K562 (cell line): ENCODE measurements around the gene ZNF275. TPM values are rescaled to one million over a fixed set of nuclear protein-coding genes. Genes with fewer than 3 reads are reported as not detected.

Experiments used
- ATAC-seq: fragments of 200-7000 bp; cut with Tn5 transposase; 3 replicates; pipeline ENCODE4 v1.9.1; 2020; ENCODE audit warnings: moderate library complexity
- BruUV-seq: library from RNA; stranded (reverse); fragments of 400-500 nt; replicated peaks from 2 replicates; lab custom pipeline; 2021; lab: Mats Ljungman, UMichigan
- CTCF ChIA-PET: fragments of 300-600 bp; formaldehyde crosslinking; extraction: SDS; loops from one replicate; lab custom pipeline; 2021; ENCODE audit warnings: low intra/inter-chr PET ratio; lab: Yijun Ruan, JAX
- POLR2A ChIA-PET: fragments of 300-600, 350-650 bp; sonication (Branson Sonifier 250); formaldehyde crosslinking; extraction: SDS; loops from one replicate; lab custom pipeline; 2021; ENCODE audit warnings: antibody characterized with exemption, inconsistent platforms; lab: Yijun Ruan, JAX
- DNase-seq, 4 experiments: peaks; one replicate each; pipeline versions ENCODE4 v3.0.0 to v3.0.0-alpha.2; 2011 to 2018; ENCODE audit warnings: low spot score in 3 of 4, mixed read lengths in 3 of 4; ENCODE audit errors: extremely low read depth in 1 of 4
- FAIRE-seq: peaks from 2 replicates; lab custom pipeline; 2011; peaks lifted over from hg19 to GRCh38; lab: Jason Lieb, UNC
- H2AFZ ChIP-seq: 2 replicates; pipeline ENCODE4 v1.6.0; 2011; ENCODE audit warnings: low read depth, low read length, control low read depth, inconsistent platforms
- H3K27ac ChIP-seq: fragments of 200-600 bp; 3 replicates; pipeline ENCODE4 v1.8.0; 2011; ENCODE audit warnings: low read depth, mild to moderate bottlenecking, control low read depth, inconsistent platforms, low read length, moderate library complexity, mixed read lengths; ENCODE audit errors: extremely low read depth
- H3K27me3 ChIP-seq, 2 experiments: fragments of 300-600 bp in 1 of 2; 2 replicates in 1 of 2; 3 replicates in 1 of 2; pipeline versions ENCODE4 v1.6.0 to v1.8.0; 2011; ENCODE audit warnings: inconsistent platforms in 2 of 2, low read length in 2 of 2, mild to moderate bottlenecking in 1 of 2, mixed read lengths in 1 of 2, moderate library complexity in 1 of 2; ENCODE audit not compliant: control insufficient read depth in 2 of 2, insufficient read depth in 2 of 2
- H3K36me3 ChIP-seq: fragments of 300-600 bp; 3 replicates; pipeline ENCODE4 v1.8.0; 2011; ENCODE audit warnings: mild to moderate bottlenecking, low read length, inconsistent platforms; ENCODE audit not compliant: control insufficient read depth, insufficient read depth
- H3K4me1 ChIP-seq, 2 experiments: fragments of 200-600 bp in 1 of 2; replicated peaks in 1 of 2; 2 replicates in 1 of 2; 3 replicates in 1 of 2; pipeline versions ENCODE4 v1.5.1 to v1.8.0; 2011; ENCODE audit warnings: inconsistent platforms in 2 of 2, low read length in 2 of 2, mild to moderate bottlenecking in 1 of 2, mixed read lengths in 1 of 2, moderate library complexity in 1 of 2; ENCODE audit not compliant: control insufficient read depth in 2 of 2, insufficient read depth in 2 of 2
- H3K4me2 ChIP-seq: 2 replicates; pipeline ENCODE4 v1.6.1; 2011; ENCODE audit warnings: low read length, control low read depth, inconsistent platforms, mixed read lengths; ENCODE audit not compliant: insufficient read depth
- H3K4me3 ChIP-seq: fragments of 200-600 bp; sonication (generic), shearing (Covaris generic); 2 replicates; pipeline ENCODE4 v1.5.1; 2016; ENCODE audit warnings: control low read depth, inconsistent platforms
- H3K79me2 ChIP-seq: fragments of 200-600 bp; 3 replicates; pipeline ENCODE4 v1.8.0; 2011; ENCODE audit warnings: low read length, inconsistent platforms; ENCODE audit not compliant: control insufficient read depth, insufficient read depth
- H3K9ac ChIP-seq, 2 experiments: 2 replicates each; pipeline versions ENCODE4 v1.6.0 to v1.6.1; 2011; ENCODE audit warnings: low read depth in 2 of 2, low read length in 2 of 2, control low read depth in 1 of 2, inconsistent platforms in 1 of 2, mild to moderate bottlenecking in 1 of 2, mixed read lengths in 1 of 2; ENCODE audit not compliant: insufficient read depth in 1 of 2
- H3K9me1 ChIP-seq: one replicate; pipeline ENCODE4 v1.6.0; 2011; ENCODE audit warnings: inconsistent platforms, mild to moderate bottlenecking, low read length, moderate library complexity; ENCODE audit not compliant: control insufficient read depth, insufficient read depth
- H3K9me3 ChIP-seq: replicated peaks from 2 replicates; pipeline ENCODE4 v1.5.1; 2011; ENCODE audit warnings: low read depth, low read length, inconsistent platforms; ENCODE audit not compliant: control insufficient read depth, insufficient read depth
- H4K20me1 ChIP-seq: replicated peaks from 2 replicates; pipeline ENCODE4 v1.6.1; 2011; ENCODE audit warnings: low read length, inconsistent platforms, mixed read lengths; ENCODE audit not compliant: control insufficient read depth, insufficient read depth
- CTBP1 ChIP-seq: fragments of 450-650 bp; IDR thresholded peaks from 2 replicates; pipeline ENCODE4 v1.6.1; 2016; ENCODE audit warnings: borderline replicate concordance
- DACH1 ChIP-seq: fragments of 450-650 bp; IDR thresholded peaks from 2 replicates; pipeline ENCODE4 v1.6.1; 2018; ENCODE audit not compliant: partially characterized antibody
- DDX20 ChIP-seq: fragments of 450-650 bp; IDR thresholded peaks from 2 replicates; pipeline ENCODE4 v1.6.1; 2016; ENCODE audit warnings: missing genetic modification characterization, low read depth, mild to moderate bottlenecking, missing compliant biosample characterization, moderate library complexity
- DPF2 ChIP-seq: fragments of 450-650 bp; IDR thresholded peaks from 2 replicates; pipeline ENCODE4 v1.6.1; 2016
- ELF1 ChIP-seq: fragments of 200-800 bp; sonication (Bioruptor generic); IDR thresholded peaks from 2 replicates; pipeline ENCODE4 v1.6.1; 2016; ENCODE audit warnings: missing genetic modification characterization, missing compliant biosample characterization
- ETV5 ChIP-seq: sonication (generic); formaldehyde crosslinking; IDR thresholded peaks from 2 replicates; pipeline ENCODE4 v1.4.0; 2020; ENCODE audit warnings: low read depth, mild to moderate bottlenecking, missing genetic modification reagents
- FOXA3 ChIP-seq, 2 experiments: fragments of 450-650 bp in 1 of 2; sonication (generic) in 1 of 2; formaldehyde crosslinking; IDR thresholded peaks in 1 of 2; conservative IDR thresholded peaks in 1 of 2; 2 replicates each; pipeline versions ENCODE4 v1.4.0 to v1.8.0; 2020 to 2022; ENCODE audit warnings: mild to moderate bottlenecking in 2 of 2, missing genetic modification reagents in 1 of 2
- GATA2 ChIP-seq: sonication (generic); formaldehyde crosslinking; IDR thresholded peaks from 2 replicates; pipeline ENCODE4 v1.4.0; 2020; ENCODE audit warnings: mild to moderate bottlenecking, missing genetic modification reagents
- RBM17 ChIP-seq: fragments of 200-400 bp; formaldehyde crosslinking; IDR thresholded peaks from 2 replicates; pipeline ENCODE4 v1.6.1; 2017; ENCODE audit warnings: low read depth, mild to moderate bottlenecking, low read length, borderline replicate concordance
- TBP ChIP-seq: optimal IDR thresholded peaks from 2 replicates; pipeline ENCODE3; 2011; ENCODE audit warnings: low read depth, low read length, improper control_type of control experiment
- TSC22D4 ChIP-seq: fragments of 450-650 bp; IDR thresholded peaks from 2 replicates; pipeline ENCODE4 v1.6.1; 2016; ENCODE audit warnings: missing genetic modification characterization, missing biosample characterization, control low read depth
- WGBS: fragments of 100-300 bp; shearing (Covaris generic); methylation state at CpG from one replicate; pipeline ENCODE4 v1.1.6; 2016; ENCODE audit warnings: low coverage, mixed read lengths; ENCODE audit not compliant: insufficient coverage; ENCODE audit errors: missing lambda C conversion rate; 5-methylcytosine and 5-hydroxymethylcytosine counted together
- in situ Hi-C: fragments of 300-500 bp; cut with MboI; formaldehyde crosslinking; loops from 4 replicates; pipeline ENCODE4 v1.15.0; 2018; ENCODE audit warnings: inconsistent platforms, mixed read lengths
- intact Hi-C: fragments of 100-400 bp; cut with micrococcal nuclease; formaldehyde crosslinking; loops from 2 replicates; pipeline ENCODE4 v1.14.2; 2022
- polyA plus RNA-seq, 8 experiments: library from polyadenylated mRNA; depleted of rRNA in 4 of 8; stranded (reverse) in 5 of 8; unstranded in 3 of 8; fragments of >200 nt; fragmentation: Nextera tagmentation in 2 of 8; fragmentation: Illumina TruSeq in 1 of 8; extraction: Ambion mirVana in 2 of 8; extraction: Trizol in 1 of 8; gene quantifications; 2 replicates each; pipeline versions ENCODE4 v1.2.1 to v1.2.3, GENCODE V29; 2011 to 2014; ENCODE audit warnings: inconsistent platforms in 1 of 8, missing spikeins in 1 of 8
- total RNA-seq, 7 experiments: library from RNA; depleted of rRNA in 6 of 7; stranded (reverse); fragments of >200 nt in 6 of 7; fragmentation: Illumina TruSeq in 2 of 7; extraction: Trizol in 2 of 7; gene quantifications; 2 replicates each; pipeline versions ENCODE4 v1.2.1 to v1.2.3, GENCODE V29; 2011 to 2021; ENCODE audit warnings: low replicate concordance in 1 of 7
- TF ChIP-seq, protein P1 (sequence below): sonication (generic); formaldehyde crosslinking; IDR thresholded peaks from 2 replicates; pipeline ENCODE4 v1.8.0; 2023; ENCODE audit warnings: mild to moderate bottlenecking, missing genetic modification reagents
- TF ChIP-seq, protein P2 (sequence below), 2 experiments: IDR thresholded peaks; 2 replicates each; pipeline ENCODE4 v1.6.1; 2011; ENCODE audit warnings: borderline replicate concordance in 1 of 2, control low read depth in 1 of 2, low read depth in 1 of 2, low read length in 1 of 2, mild to moderate bottlenecking in 1 of 2, mixed read lengths in 1 of 2, moderate library complexity in 1 of 2; ENCODE audit not compliant: insufficient read depth in 1 of 2, insufficient read length in 1 of 2, poor library complexity in 1 of 2, severe bottlenecking in 1 of 2; ENCODE audit errors: extremely low read depth in 1 of 2
- TF ChIP-seq, protein P3 (sequence below): fragments of 250-450 bp; sonication (Bioruptor Pico); IDR thresholded peaks from 2 replicates; pipeline ENCODE4 v1.4.0; 2020; ENCODE audit warnings: mild to moderate bottlenecking, moderate library complexity, borderline replicate concordance
- TF ChIP-seq, protein P4 (sequence below): fragments of 250-450 bp; sonication (Bioruptor Pico); IDR thresholded peaks from 2 replicates; pipeline ENCODE4 v1.5.0; 2020; ENCODE audit warnings: mild to moderate bottlenecking

Gene ZNF275
- total and polyA plus RNA-seq, 9 of the 15 experiments (the other 6 are each of a cell fraction or from before 2014, with no cell fraction given) = 2.1 to 19.1 (median 12.0) TPM

DNA sequence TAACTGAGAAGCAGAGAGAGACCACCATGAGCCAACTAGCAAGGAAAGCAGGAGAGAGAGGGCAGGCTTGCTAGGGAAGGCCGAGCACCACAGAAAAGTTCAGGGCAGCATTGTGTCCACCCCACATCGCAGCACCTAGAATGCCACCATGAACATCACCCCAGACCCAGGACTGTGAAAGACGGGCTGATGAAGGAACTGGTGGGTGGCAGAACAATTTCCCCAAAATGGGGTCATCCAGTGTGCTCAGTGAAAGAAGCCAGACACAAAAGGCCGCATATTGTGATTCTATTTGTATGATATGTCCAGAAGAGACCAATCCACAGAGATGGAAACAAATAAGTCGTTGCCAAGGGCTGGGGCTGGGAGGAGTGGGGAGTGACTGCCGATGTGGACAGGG is 50.4 kb downstream of the ZNF275 start:
- peaks cover 24 to 30% of the 10 kb centered on the region in 2 experiments for H3K4me1 ChIP-seq
- H2AFZ ChIP-seq = no peak overlapping the region
- ChIA-PET POLR2A (no interaction called here), CTCF (no interaction called here)
- no peak overlapping the region for H3K4me3 ChIP-seq
- H3K9ac ChIP-seq = no peak overlapping the region; a peak in 1 of 4 replicates
- H3K27ac ChIP-seq = no peak overlapping the region
- H3K36me3 ChIP-seq = no peaks in the 10 kb centered on the region
- H4K20me1 ChIP-seq = no peaks in the 10 kb centered on the region
- H3K4me2 ChIP-seq = no peak overlapping the region
- FAIRE-seq (no peak), ATAC-seq (no peak), DNase-seq (no peak)
- WGBS = 40% methylated on average over 6 of the region's 6 CpGs
- H3K9me1 ChIP-seq = no peaks in the 10 kb centered on the region
- no TSS peak for BruUV-seq
- H3K9me3 ChIP-seq = peaks cover 6% of the 10 kb centered on the region; the same call in 1 of the 2 replicates
- H3K27me3 ChIP-seq = no peaks in the 10 kb centered on the region; a peak in 1 of 5 replicates
- intact Hi-C loops = loop anchor here (5.0 kb wide), 1 partner anchor 47 kb away; no protein-coding TSS in a partner anchor
- H3K79me2 ChIP-seq = no peaks in the 10 kb centered on the region
- in situ Hi-C loops = no loop called here
- TF ChIP-seq, protein P1, sequence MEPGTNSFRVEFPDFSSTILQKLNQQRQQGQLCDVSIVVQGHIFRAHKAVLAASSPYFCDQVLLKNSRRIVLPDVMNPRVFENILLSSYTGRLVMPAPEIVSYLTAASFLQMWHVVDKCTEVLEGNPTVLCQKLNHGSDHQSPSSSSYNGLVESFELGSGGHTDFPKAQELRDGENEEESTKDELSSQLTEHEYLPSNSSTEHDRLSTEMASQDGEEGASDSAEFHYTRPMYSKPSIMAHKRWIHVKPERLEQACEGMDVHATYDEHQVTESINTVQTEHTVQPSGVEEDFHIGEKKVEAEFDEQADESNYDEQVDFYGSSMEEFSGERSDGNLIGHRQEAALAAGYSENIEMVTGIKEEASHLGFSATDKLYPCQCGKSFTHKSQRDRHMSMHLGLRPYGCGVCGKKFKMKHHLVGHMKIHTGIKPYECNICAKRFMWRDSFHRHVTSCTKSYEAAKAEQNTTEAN (CRISPR knock-in tag) = no peak
- TF ChIP-seq DACH1 = no peak
- TF ChIP-seq, protein P2, sequence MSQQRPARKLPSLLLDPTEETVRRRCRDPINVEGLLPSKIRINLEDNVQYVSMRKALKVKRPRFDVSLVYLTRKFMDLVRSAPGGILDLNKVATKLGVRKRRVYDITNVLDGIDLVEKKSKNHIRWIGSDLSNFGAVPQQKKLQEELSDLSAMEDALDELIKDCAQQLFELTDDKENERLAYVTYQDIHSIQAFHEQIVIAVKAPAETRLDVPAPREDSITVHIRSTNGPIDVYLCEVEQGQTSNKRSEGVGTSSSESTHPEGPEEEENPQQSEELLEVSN (IDR thresholded peaks at IDR 0.05; ENCODE audit: borderline replicate concordance in 1 of 2, extremely low read depth in 1 of 2, insufficient read depth in 1 of 2, insufficient read length in 1 of 2, low read depth in 1 of 2, low read length in 1 of 2, poor library complexity in 1 of 2, severe bottlenecking in 1 of 2) = no peak
- TF ChIP-seq ETV5 (CRISPR knock-in tag) = no peak
- no peak for TF ChIP-seq ELF1 (tag)
- TF ChIP-seq GATA2 (CRISPR knock-in tag) = no peak
- TF ChIP-seq CTBP1 = no peak
- TF ChIP-seq FOXA3 (CRISPR knock-in tag; conservative IDR thresholded peaks at IDR 0.05 in 1 of 2, IDR thresholded peaks at IDR 0.05 in 1 of 2) = no peak
- TF ChIP-seq DDX20 = no peak
- TF ChIP-seq, protein P3, sequence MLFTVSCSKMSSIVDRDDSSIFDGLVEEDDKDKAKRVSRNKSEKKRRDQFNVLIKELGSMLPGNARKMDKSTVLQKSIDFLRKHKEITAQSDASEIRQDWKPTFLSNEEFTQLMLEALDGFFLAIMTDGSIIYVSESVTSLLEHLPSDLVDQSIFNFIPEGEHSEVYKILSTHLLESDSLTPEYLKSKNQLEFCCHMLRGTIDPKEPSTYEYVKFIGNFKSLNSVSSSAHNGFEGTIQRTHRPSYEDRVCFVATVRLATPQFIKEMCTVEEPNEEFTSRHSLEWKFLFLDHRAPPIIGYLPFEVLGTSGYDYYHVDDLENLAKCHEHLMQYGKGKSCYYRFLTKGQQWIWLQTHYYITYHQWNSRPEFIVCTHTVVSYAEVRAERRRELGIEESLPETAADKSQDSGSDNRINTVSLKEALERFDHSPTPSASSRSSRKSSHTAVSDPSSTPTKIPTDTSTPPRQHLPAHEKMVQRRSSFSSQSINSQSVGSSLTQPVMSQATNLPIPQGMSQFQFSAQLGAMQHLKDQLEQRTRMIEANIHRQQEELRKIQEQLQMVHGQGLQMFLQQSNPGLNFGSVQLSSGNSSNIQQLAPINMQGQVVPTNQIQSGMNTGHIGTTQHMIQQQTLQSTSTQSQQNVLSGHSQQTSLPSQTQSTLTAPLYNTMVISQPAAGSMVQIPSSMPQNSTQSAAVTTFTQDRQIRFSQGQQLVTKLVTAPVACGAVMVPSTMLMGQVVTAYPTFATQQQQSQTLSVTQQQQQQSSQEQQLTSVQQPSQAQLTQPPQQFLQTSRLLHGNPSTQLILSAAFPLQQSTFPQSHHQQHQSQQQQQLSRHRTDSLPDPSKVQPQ = no peak
- TF ChIP-seq RBM17 = no peak
- no peak for TF ChIP-seq TBP
- TF ChIP-seq, protein P4, sequence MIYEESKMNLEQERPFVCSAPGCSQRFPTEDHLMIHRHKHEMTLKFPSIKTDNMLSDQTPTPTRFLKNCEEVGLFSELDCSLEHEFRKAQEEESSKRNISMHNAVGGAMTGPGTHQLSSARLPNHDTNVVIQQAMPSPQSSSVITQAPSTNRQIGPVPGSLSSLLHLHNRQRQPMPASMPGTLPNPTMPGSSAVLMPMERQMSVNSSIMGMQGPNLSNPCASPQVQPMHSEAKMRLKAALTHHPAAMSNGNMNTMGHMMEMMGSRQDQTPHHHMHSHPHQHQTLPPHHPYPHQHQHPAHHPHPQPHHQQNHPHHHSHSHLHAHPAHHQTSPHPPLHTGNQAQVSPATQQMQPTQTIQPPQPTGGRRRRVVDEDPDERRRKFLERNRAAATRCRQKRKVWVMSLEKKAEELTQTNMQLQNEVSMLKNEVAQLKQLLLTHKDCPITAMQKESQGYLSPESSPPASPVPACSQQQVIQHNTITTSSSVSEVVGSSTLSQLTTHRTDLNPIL (CRISPR knock-in tag) = no peak
- no peak for TF ChIP-seq DPF2
- no peak for TF ChIP-seq TSC22D4 (tag)
